H54 (cell line): ENCODE results near the gene CBX4.

Experiments used
- DNase-seq: peaks from one replicate; pipeline ENCODE4 v3.0.0; 2011; ENCODE audit warnings: low spot score, mixed read lengths; ENCODE audit not compliant: insufficient read length
- FAIRE-seq: peaks from 3 replicates; lab custom pipeline; 2011; peaks lifted over from hg19 to GRCh38; lab: Jason Lieb, UNC
- POLR2A ChIP-seq: IDR thresholded peaks from 2 replicates; pipeline ENCODE4 v1.6.1; 2011; ENCODE audit warnings: low read depth, mild to moderate bottlenecking, low read length

Gene CBX4

DNA sequence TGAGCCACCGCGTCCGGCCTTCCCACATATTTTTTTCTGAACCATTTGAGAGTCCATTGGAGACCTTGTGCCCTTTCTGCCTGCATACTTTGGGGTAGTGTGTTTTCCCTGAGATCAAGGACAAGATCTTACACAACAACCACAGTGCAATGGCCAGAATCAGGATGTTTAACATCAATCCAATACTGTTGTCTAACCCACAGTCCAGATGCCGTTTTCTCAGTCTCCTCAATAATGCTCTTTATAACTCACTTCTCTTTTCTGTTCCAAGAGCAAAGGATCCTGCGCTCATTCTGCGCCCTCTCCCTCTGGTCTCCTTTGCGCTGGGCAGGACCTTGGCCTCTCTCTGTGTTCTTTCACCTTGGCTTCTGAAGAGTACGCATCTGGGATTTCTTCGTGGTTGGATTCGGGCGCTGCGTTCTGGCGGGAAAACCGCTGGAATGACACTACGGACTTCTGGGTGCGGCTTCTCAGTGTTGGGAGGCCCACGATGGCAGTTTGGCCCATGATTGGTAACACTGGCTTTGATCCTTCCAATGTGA, 16.6 kb downstream of the CBX4 start:
- no peak for TF ChIP-seq POLR2A
- no peak for DNase-seq
- no peak for FAIRE-seq

- FAIRE-seq (no peak), DNase-seq (no peak)
- no peak for TF ChIP-seq POLR2A
Measured at GRCh38 chr17:79821331-79822095, 17.7 kb downstream of the CBX4 start.

- FAIRE-seq (no peak), DNase-seq (no peak)
- no peak for TF ChIP-seq POLR2A
Measured at GRCh38 chr17:79820959-79821330, 18.3 kb downstream of the CBX4 start.

DNA sequence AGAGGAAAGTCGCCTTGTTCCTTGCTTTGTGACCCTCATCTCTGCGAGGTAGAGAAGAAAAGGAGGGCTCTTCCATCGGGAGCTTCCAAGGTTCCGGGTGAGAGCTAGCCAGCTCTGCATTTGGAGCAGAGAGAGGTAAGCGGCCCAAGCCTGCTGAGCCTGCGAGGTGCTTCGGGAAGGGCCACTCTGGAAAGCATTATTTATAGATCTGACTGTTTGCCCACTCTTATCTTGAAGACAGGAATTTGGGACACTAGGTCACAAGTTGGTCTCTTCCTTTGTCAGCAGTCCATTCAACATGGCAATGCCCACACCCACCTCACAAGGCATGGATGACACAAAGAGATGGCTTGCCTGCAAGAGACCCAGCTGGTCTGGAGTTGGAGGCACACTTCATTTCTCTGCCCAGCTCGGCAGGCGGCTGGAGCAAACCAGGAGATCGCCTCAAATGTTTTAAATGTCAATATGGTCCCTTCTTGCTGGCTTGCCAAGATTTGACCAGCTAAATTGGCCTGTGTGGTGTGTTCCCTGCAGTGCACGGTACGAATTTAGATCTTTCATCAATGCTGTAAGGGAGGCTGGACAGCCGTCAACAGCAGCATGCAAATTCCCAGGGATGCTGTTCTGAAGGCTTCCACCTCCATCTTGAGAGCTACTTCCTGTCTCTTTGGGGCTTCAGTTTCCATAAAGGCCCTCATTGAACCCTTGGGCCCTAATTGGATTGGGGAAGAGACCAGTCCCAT, 19.5 kb downstream of the CBX4 start:
- FAIRE-seq, result no peak
- no peak for TF ChIP-seq POLR2A
- DNase-seq, result no peak

GRCh38 chr17:79819085-79819484, 20.2 kb downstream of the CBX4 start:
- no peak for TF ChIP-seq POLR2A
- no peak for FAIRE-seq
- no peak for DNase-seq

DNA sequence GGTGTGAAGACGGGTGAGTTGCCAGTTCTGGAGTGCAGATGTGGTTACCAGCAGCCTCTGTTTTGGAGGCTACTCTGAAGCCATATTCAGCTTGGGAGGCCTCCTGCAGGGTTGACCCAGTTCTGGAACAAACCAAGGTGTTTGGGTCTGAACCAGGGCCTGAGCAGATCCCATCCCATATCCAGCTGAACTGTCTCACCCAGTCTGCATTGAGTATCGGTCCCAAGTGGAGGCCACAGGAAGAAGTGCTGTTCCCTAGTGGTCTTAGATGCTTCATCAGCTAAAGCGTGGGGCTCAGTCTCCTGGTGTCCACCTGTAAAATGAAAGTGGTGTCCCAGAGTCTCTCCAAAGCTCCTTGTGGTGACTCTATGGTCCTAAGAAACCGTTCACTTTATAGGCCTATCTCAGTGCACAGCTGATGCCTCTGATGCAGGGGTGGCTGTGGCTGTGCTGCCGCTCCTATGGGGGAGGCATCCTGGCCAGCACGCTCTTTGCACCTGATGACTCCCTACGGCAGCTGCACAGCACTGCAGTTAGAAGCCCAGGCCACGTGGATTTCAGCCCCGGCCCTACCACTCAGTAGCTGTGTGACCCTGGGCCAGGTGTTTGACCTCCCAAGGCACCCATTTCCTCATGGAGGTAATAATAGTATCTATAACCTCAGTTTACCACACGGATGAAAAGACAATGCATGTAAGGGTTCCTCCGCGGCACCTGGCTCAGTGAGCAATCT, 21.0 kb downstream of the CBX4 start:
- FAIRE-seq (no peak), DNase-seq (no peak)
- no peak for TF ChIP-seq POLR2A

DNA sequence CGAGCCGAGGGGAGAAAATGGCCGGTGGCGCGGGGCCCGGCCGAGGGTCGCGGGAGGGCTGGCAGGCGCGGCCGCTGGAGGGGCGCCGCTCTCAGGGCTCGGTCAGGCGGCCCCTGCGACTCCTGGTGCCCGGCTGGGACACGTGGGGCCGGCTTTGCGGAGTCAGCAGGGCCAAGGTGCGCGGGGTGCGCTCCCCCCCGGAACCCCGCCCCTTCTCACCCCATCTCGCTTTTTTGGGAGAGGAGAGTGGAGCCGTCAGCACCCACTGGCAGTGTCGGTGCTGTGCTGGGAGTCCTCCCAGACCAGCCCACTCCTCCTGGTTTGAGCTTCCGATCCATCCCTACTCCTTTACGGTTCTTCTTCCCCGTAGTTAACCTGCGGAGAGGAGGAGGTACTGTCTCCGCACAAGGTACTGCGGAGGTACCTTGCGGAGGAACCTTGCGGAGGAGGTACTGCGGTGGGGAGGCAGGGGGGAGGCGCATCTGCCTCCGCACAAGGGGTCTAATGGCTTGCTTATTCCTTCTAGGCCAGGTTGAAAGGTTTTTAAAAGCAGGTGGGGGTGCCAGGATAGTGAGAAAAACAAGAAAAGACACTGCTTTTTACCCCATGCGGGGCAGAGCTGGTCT, 23.3 kb downstream of the CBX4 start:
- no peak for FAIRE-seq
- no peak for DNase-seq
- TF ChIP-seq POLR2A, result no peak

DNA sequence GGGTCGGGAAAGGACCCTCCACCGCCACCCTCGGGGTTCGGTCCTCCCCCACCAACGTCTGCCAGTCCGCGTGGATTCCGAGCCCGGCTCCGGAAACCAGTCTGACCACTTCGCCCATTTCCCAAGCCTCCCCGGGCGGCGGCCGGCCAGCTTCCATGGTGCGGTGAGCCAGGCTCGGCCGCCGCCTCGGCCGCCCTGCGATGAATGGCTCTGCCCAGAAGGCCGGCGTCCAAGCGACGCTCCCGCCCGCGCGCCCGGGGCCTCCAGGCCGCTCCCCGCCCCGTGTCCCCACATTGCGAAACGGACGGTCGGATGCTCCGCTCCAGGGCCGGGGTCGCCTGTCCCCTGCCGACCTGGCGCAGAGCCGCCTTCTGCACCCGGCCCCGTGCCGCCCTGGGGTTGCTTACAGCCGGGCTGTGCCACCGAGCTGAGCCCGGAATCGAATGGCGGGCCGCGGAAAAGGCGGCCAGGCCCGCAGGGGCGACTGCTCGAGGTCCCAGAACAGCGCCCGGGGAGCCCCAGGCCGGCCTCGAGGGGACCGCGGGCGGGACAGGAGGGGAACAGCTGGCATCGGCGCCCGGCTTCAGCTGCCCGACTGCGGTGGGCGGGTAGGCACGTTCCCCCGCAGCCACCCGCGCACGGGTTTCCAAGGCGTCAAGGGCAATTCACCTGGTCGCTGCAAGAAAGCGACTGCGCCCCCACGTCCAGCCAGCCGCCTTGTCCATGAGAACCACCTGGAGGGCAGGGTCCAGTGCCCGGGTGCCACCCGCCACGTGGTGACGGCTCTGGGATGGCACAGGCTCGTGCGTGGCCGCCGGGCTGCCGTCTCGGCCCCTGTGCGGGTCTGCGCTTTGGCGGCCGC, 24.0 kb downstream of the CBX4 start:
- no peak for DNase-seq
- no peak for TF ChIP-seq POLR2A
- FAIRE-seq, result no peak

GRCh38 chr17:79814127-79814973, 24.9 kb downstream of the CBX4 start:
- FAIRE-seq (no peak), DNase-seq (no peak)
- TF ChIP-seq POLR2A, result no peak

DNA sequence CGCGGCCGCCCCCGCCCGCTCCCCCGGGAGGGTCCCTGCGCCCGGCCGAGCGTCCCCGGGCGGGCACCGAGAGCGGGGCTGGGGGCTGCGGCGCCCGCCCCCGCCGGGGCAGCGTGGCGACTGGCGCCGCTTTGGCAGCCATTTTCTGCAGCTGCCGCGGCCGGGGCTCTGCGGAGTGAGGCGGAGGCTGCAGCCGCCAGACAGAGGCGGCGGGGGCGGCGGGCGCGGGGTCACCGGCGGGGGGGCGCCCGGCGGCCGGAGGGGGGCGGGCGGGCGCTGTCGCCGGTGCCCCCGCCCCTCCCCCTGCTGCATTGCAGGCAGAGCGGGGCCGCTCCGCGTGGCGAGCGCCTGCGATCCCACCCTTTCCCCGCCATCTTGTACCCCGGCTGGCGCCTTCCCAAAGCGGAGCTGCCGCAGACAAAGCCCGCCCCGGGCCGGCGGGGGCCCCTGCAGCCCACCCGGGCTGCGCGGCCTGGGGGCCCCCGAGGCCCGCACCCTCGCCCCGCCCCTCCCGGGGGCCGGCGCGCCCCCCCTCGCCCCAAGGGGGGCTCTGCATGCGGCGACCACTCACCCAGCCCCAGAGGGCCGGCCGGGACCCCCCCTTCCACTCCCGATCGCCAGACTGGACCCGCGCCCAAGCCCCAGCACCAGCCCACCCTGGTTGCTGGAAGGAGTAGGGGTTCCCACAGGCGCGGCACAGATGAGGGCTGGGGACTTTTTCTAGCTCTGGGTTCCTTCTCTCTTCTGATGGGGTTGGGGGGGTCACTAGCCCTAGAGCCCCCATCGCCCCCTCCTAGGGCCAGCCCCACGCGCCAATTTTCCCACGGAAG, 25.7 kb downstream of the CBX4 start:
- DNase-seq, result peak; percentile 40
- no peak for FAIRE-seq
- TF ChIP-seq POLR2A, result 0 out of 2 replicates have a peak, but pooled peaks have one; percentile 31
